ENCODE results near the gene COL5A3.

DNA sequence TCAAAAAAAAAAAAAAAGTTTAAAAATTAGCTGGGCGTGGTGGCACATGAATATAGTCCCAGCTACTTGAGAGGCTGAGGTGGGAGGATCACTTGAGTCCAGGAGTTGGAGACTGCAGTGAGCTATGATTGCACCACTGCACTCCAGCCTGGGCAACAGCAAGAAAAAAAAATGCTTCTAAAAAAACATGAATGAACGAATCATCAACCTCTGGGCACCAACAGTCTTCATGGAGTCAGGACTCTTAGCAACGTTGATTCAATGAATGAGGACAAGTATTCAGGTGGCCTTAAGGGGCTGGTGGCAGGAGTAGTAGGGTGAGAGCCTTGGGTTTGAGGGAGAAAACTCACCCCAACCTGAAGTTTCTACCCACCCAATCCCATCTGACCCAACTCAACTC lies 53.3 kb downstream of the COL5A3 start:
- TF ChIP-seq, protein P1, sequence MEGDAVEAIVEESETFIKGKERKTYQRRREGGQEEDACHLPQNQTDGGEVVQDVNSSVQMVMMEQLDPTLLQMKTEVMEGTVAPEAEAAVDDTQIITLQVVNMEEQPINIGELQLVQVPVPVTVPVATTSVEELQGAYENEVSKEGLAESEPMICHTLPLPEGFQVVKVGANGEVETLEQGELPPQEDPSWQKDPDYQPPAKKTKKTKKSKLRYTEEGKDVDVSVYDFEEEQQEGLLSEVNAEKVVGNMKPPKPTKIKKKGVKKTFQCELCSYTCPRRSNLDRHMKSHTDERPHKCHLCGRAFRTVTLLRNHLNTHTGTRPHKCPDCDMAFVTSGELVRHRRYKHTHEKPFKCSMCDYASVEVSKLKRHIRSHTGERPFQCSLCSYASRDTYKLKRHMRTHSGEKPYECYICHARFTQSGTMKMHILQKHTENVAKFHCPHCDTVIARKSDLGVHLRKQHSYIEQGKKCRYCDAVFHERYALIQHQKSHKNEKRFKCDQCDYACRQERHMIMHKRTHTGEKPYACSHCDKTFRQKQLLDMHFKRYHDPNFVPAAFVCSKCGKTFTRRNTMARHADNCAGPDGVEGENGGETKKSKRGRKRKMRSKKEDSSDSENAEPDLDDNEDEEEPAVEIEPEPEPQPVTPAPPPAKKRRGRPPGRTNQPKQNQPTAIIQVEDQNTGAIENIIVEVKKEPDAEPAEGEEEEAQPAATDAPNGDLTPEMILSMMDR (IDR thresholded peaks at IDR 0.05) = no peak
- TF ChIP-seq POLR2A (IDR thresholded peaks at IDR 0.05) = no peak

All from Peyer's patch (tissue), 4 donors.